Heart left ventricle (tissue), 16 donors: ENCODE results near the gene IDH2. TPM values are rescaled to one million over a fixed set of nuclear protein-coding genes. Genes with fewer than 3 reads are reported as not detected.

ENCODE experiments used
- ATAC-seq, 4 donors: fragments of 200-7000 bp; cut with Tn5 transposase; one replicate each; pipeline ENCODE4 v1.9.1; 2020 to 2022; ENCODE audit warnings: moderate library complexity in 4 of 4, mild to moderate bottlenecking in 3 of 4, moderate number of reproducible peaks in 1 of 4
- DNase-seq, 5 donors: peaks; one replicate each; pipeline ENCODE4 v3.0.0-alpha.2; 2020
- H3K27ac ChIP-seq, 12 donors: fragments of 200-600 bp; sonication (generic) in 4 of 12; one replicate each; pipeline versions ENCODE4 v1.5.0 to v1.8.0; 2016 to 2022; ENCODE audit warnings: mild to moderate bottlenecking in 2 of 12
- H3K27me3 ChIP-seq, 9 donors: fragments of 200-600 bp; sonication (generic) in 2 of 9; one replicate each; pipeline versions ENCODE4 v1.5.1 to v1.8.0; 2016 to 2022; ENCODE audit warnings: mild to moderate bottlenecking in 3 of 9
- H3K36me3 ChIP-seq, 9 donors: fragments of 200-600 bp; sonication (generic) in 2 of 9; one replicate each; pipeline versions ENCODE4 v1.5.0 to v1.8.0; 2018 to 2022; ENCODE audit warnings: mild to moderate bottlenecking in 2 of 9
- H3K4me1 ChIP-seq, 12 donors: fragments of 200-600 bp; sonication (generic) in 4 of 12; one replicate each; pipeline versions ENCODE4 v1.5.0 to v1.8.0; 2016 to 2022; ENCODE audit warnings: mild to moderate bottlenecking in 3 of 12
- H3K4me3 ChIP-seq, 12 donors: fragments of 200-600 bp; sonication (generic) in 4 of 12; one replicate each; pipeline versions ENCODE4 v1.5.0 to v1.8.0; 2017 to 2022; ENCODE audit warnings: mild to moderate bottlenecking in 9 of 12, moderate library complexity in 4 of 12
- H3K9me3 ChIP-seq, 12 donors: fragments of 200-600 bp; sonication (generic) in 4 of 12; one replicate each; pipeline versions ENCODE4 v1.5.0 to v1.8.0; 2016 to 2022; ENCODE audit warnings: mild to moderate bottlenecking in 1 of 12
- POLR2A ChIP-seq, 2 donors: fragments of 450-650 bp; IDR thresholded peaks; one replicate each; pipeline ENCODE4 v1.6.1; 2017; ENCODE audit warnings: antibody characterized with exemption in 2 of 2, mild to moderate bottlenecking in 2 of 2, moderate library complexity in 2 of 2
- WGBS, 4 donors: extraction: QIAGEN DNeasy Blood & Tissue Kit in 2 of 4; methylation state at CpG; one replicate each; pipeline versions ENCODE4 v1.1.5 to v1.1.7; 2013 to 2018; 5-methylcytosine and 5-hydroxymethylcytosine counted together
- intact Hi-C, 10 donors: fragments of 100-400 bp; cut with DNase I; formaldehyde crosslinking; loops; one replicate each; pipeline versions ENCODE4 v1.11.1 to v1.14.2; 2022
- polyA plus RNA-seq, 2 donors: library from polyadenylated mRNA; stranded (reverse); fragments of 200-250 nt; gene quantifications; one replicate each; pipeline ENCODE4 v1.2.3, GENCODE V29; 2013
- total RNA-seq, 9 donors: library from RNA; depleted of rRNA in 2 of 9; stranded (reverse); fragments of >200 nt in 2 of 9; fragmentation: NEBNext Ultra II Directional in 3 of 9; extraction: Animal tissue kit (Norgen Biotek cat#: 25700) in 3 of 9; gene quantifications; one replicate each; pipeline versions ENCODE4 v1.1.0 to v1.2.4, GENCODE V29; 2016 to 2023
- TF ChIP-seq, protein P1 (sequence below), 12 donors: fragments of 200-600 bp; sonication (generic) in 4 of 12; IDR thresholded peaks; one replicate each; pipeline versions ENCODE4 v1.5.0 to v1.8.0; 2018 to 2022; ENCODE audit warnings: antibody characterized with exemption in 12 of 12, mild to moderate bottlenecking in 5 of 12
- donor health status: ischemic (EF 13 %, LVEDD 7.1; RV severe dilation, severe dysfunction).
- donor health status: healthy with polysubstance abuse.
- donor health status: DM: no; HTN: yes; CAD: no.
- donor health status: DM: no; HTN: no; CAD: no.
- donor health status: ischemic (EF 25% LVEDD 6.9; RV normal size, moderate dysfunction).
- donor health status: ischemic (EF 25% LVEDD 5.7; RV mildly dilated, moderate dysfunction).
- donor health status: healthy.
- donor health status: DM: yes; HTN: yes; CAD: no.
- donor health status: ischemic (EF 35%, LVEDD 5.7; RV mildly dilated, moderate dysfunction).
- donor health status: nonischemic (EF 11% LVEDD 7.7; RV severe dilation, severe dysfunction).
- donor health status: DM: yes; HTN: yes; CAD: no.
- donor health status: PGD.
- donor health status: ischemic (EF 29% LVEDD 5.4; RV normal size, mild dysfunction).
- donor health status: nonischemic (EF 23%, LVEDD 6.1; RV moderate dilation, normal function).

The IDH2 gene
- total and polyA plus RNA-seq, 11 donors = 366 to 1,258 (median 729) TPM

GRCh38 chr15:90044191-90044590 lies 58.1 kb downstream of the IDH2 start:
- intact Hi-C loops = no loop called here
- 91 to 96% (median 93%) methylated on average over 14 of the region's 14 CpGs for WGBS, 4 donors
- no peaks in the 10 kb centered on the region for H3K9me3 ChIP-seq
- H3K4me3 ChIP-seq = no peak overlapping the region
- no peaks in the 10 kb centered on the region for H3K27me3 ChIP-seq
- H3K27ac ChIP-seq = no peak overlapping the region
- H3K36me3 ChIP-seq = no peaks in the 10 kb centered on the region
- H3K4me1 ChIP-seq = peaks cover 0 to 55% (median 12%) of the 10 kb centered on the region in 12 donors
- DNase-seq (peak in 2 of 5 donors; percentile 15 to 23), ATAC-seq (no peak)
- TF ChIP-seq, protein P1, sequence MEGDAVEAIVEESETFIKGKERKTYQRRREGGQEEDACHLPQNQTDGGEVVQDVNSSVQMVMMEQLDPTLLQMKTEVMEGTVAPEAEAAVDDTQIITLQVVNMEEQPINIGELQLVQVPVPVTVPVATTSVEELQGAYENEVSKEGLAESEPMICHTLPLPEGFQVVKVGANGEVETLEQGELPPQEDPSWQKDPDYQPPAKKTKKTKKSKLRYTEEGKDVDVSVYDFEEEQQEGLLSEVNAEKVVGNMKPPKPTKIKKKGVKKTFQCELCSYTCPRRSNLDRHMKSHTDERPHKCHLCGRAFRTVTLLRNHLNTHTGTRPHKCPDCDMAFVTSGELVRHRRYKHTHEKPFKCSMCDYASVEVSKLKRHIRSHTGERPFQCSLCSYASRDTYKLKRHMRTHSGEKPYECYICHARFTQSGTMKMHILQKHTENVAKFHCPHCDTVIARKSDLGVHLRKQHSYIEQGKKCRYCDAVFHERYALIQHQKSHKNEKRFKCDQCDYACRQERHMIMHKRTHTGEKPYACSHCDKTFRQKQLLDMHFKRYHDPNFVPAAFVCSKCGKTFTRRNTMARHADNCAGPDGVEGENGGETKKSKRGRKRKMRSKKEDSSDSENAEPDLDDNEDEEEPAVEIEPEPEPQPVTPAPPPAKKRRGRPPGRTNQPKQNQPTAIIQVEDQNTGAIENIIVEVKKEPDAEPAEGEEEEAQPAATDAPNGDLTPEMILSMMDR (IDR thresholded peaks at IDR 0.05) = no peak
- TF ChIP-seq POLR2A (IDR thresholded peaks at IDR 0.05) = no peak

DNA sequence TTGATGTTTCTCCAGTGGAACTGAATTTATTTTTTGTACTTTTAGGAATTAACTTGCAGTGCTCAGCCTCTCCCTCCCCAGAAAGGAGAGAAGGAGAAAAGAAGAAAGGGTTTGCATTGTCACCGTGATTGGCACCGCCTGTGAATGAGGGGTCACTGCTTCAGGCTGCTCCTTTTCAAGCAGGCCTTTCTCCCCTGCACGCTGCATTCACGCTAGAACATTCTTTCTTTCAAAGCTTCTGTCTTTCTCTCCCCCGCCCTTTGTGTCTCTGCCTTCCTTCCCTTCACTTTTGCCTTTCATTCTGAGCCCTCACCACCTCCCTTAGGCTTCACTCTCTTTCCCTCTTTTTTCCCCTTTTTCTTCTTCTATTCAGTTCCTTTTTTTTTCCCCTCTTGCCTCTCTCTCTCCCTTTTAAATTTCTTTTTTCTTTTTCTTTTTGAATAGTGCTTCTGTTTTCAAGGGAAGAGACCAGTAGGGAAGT lies 58.7 kb downstream of the IDH2 start:
- no peak overlapping the region for H3K27ac ChIP-seq
- H3K4me3 ChIP-seq = no peak overlapping the region
- no peak for DNase-seq
- H3K36me3 ChIP-seq = no peaks in the 10 kb centered on the region
- no peak for ATAC-seq
- 92 to 96% (median 94%) methylated on average over 5 of the region's 5 CpGs for WGBS, 4 donors
- intact Hi-C loops = no loop called here
- peaks cover 0 to 61% (median 12%) of the 10 kb centered on the region in 12 donors for H3K4me1 ChIP-seq
- H3K9me3 ChIP-seq = no peaks in the 10 kb centered on the region
- no peaks in the 10 kb centered on the region for H3K27me3 ChIP-seq
- no peak for TF ChIP-seq POLR2A (IDR thresholded peaks at IDR 0.05)
- TF ChIP-seq, protein P1 (IDR thresholded peaks at IDR 0.05) = no peak

DNA sequence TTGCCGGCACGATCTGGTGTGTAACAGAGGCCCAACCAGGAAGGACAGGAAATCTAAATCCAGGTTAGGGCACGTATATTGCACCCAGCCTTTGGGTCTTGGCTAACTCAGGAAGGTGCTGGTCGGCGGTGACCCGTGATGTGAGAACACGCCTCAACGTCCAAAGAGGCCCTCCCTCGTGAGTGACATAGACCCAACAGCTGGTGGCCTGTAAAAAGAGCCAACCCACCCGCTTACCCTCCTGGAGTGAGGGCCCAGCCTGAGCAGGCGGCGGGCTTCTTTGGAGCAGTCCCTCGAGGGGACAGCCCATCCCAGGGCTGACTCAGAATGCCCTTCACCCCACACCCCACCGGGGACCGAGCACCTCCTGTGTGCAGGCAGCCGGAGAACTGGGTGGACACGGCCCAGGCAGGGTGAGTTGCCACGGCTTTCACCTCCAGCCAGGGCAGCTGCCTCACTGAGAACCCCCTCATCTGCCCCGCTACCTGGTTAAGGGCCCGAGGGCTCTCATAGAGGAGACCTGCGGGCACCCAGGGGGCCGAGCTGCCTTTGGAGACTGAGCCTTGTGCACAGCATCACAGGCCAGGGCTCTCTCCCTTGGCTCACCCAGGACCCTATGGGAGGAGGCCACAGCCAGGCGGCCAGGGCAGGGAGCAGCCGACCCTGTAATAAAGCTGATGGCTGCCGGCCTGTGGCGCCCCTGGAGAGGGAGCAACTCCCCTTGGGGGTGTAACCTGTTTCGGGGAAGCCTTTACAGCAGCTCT lies 59.3 kb downstream of the IDH2 start:
- no peak overlapping the region for H3K27ac ChIP-seq

GRCh38 chr15:90042356-90042755 lies 59.9 kb downstream of the IDH2 start:
- WGBS, 4 donors = 95 to 97% (median 96%) methylated on average over 12 of the region's 12 CpGs
- intact Hi-C loops = no loop called here
- TF ChIP-seq POLR2A (IDR thresholded peaks at IDR 0.05) = no peak
- TF ChIP-seq, protein P1 (IDR thresholded peaks at IDR 0.05) = no peak
- Histone ChIP-seq H3K27ac (no peak overlapping the region), H3K9me3 (no peaks in the 10 kb centered on the region), H3K4me1 (peaks cover 0 to 60% (median 14%) of the 10 kb centered on the region in 12 donors), H3K4me3 (no peak overlapping the region), H3K36me3 (no peaks in the 10 kb centered on the region), H3K27me3 (no peaks in the 10 kb centered on the region)
- no peak for ATAC-seq
- DNase-seq = no peak

More for the DNA sequence above, 59.3 kb downstream of the IDH2 start:
- Histone ChIP-seq H3K9me3 (no peaks in the 10 kb centered on the region), H3K36me3 (no peaks in the 10 kb centered on the region), H3K4me3 (no peak overlapping the region), H3K4me1 (peaks cover 0 to 60% (median 11%) of the 10 kb centered on the region in 12 donors), H3K27me3 (no peaks in the 10 kb centered on the region)
- peak in 1 of 5 donors; percentile 51 for DNase-seq
- intact Hi-C loops = no loop called here
- 91 to 94% (median 93%) methylated on average over 15 to 27 of the region's 27 CpGs for WGBS, 4 donors
- ATAC-seq = no peak
- TF ChIP-seq POLR2A (IDR thresholded peaks at IDR 0.05) = no peak
- TF ChIP-seq, protein P1 (IDR thresholded peaks at IDR 0.05) = no peak
